GM18951 (cell line): ENCODE measurements around the gene FLNC.

Experiments used
- POLR2A ChIP-seq: IDR thresholded peaks from 4 replicates; pipeline ENCODE4 v1.6.1; 2011; ENCODE audit warnings: mild to moderate bottlenecking; ENCODE audit not compliant: insufficient read length, insufficient read depth; ENCODE audit errors: extremely low read depth
- in situ Hi-C: fragments of 300-500 bp; cut with MboI; formaldehyde crosslinking; loops from one replicate; pipeline ENCODE4 v1.12.0; 2022; ENCODE audit warnings: low sequenced_read_pairs, mixed read lengths, inconsistent platforms; ENCODE audit not compliant: unreplicated experiment

The FLNC gene

DNA sequence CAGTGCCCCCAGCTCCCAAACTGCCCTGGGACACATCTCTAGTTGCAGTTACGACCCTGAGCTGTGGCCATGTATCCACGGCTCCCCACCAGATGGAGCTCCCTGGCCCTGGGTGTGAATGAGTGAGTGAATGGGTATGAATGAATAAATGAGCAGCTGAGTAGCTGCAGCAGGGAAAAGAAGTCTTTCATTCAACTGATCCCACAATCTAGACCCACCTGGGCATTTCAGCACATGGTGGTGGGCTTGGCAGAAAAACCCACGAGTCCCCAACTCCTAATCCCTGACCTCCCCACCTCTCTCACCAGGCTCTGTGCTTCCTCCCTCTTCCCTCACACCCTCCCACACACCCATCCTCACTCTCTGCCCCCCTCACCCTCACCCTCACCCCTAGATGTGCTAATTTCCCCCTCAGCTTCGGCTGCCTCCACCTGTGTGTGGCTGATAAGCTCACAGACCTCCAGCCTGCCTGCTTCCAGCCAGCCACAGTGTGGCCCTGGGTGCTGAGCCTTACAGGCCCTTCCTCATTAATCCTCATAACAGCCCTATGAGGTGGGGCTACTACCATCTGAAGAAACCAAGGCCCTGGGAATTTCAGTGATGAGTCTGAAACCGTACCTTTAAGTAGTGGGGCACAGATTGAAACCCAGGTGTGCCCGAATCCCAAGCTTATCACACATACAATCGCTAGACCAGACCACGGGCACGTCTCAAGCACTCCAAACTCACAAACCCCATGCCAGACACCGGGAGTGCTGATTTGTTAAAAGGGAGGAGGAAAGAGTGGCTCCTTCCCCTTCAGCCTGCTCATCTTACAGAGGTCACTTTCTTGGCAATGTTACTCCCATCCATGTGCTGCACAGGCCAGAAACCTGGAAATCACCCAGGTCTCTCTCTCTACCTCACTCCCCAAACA is 30.2 kb downstream of the FLNC start:
- TF ChIP-seq POLR2A: no peak
- in situ Hi-C loops: no loop called here

DNA sequence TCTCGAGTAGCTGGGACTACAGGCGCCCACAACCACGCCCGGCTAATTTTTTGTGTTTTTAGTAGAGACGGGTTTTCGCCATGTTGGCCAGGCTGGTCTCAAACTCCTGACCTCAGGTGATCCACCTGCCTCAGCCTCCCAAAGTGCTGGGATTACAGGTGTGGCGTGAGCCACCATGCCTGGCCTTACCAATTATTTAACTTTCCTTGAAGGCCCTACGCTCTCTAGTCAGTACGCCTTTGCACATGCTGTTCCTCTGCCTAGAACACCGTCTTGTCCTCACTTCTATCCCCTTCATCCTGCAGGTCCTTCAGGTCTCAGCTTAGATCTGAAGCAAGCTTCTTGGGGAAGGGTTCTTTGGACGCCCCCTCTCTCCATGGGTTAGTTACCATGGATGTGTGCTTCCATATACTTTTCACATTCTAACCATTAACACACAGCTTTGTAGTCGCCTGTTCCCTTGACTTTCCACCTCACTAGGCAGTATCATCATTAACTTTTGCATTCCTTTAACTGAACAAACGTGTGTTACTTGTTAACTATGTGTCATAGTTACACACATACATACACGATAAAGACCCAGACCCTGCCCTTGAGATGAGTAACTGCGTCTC is 31.9 kb downstream of the FLNC start:
- no peak for TF ChIP-seq POLR2A

DNA sequence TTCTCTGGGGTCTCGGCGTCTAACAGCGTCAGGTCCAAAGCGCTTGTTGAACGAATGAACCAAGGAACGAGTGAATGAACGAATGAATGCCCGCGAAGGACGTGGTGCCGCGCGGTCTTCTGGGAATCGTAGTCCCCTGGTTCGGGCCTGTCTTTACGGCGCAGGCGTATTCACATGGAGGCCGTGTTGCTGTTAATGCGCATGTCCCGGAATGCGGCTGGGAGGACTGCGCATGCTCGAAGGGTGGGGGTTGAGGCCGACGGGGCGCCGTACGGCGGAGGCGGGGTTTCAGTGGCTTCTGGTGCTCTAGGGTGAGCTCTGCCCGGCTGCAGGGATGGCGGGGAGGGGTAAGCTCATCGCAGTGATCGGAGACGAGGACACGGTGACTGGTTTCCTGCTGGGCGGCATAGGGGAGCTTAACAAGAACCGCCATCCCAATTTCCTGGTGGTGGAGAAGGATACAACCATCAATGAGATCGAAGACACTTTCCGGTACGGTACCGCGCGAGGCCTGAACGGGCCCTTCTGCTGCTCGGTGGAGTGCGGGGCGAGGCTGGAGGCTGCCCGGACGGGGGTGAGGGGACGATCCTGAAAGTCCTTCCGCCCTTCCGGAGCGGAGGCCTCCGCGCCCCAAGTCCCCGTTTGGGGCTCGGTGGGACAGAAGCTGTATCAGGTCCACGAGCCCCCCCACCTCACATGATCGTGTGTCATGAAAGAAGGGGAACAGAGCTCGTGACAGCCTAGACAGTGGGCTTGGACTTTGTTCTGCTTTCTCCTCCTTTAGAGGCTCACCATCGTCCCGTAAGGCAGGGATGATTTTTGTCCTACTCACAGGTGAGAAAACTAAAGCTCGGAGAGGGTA is 32.6 kb downstream of the FLNC start, which contains the start of gene ATP6V1F:
TSS of gene ATP6V1F (plus strand) at position 286 of the 862 bp plus-strand sequence. CDS start at position 335, 49 bp downstream.
- in situ Hi-C loops: no loop called here
- TF ChIP-seq POLR2A: peak; percentile 86

More for the DNA sequence above, 31.9 kb downstream of the FLNC start:
- in situ Hi-C loops: no loop called here

DNA sequence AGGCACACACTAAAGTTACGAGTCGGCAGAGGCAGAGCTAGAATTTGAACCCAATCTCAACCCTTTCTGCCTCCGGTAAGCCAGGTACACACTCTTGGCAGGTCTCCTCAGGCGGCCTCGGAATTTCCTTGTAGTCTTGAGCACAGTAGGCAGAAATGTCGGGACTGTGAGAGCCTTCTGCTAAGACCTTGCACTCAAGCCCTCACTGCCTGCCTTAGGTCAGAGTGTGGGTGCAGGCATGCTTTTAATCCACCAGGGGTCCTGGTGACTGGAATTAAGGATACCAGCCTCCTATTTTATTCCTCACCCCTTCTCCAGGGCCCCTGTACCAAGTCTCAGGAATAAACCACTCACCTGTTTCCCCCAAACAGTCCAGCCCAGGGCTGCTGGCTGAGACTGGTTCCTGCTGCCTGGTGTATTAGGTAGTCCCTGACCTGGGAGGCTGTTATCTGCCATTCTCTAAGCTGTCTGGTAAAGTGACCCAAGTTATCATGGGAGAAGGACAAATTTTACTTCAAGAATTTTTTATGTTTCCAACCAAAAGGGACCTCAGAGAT is 33.3 kb downstream of the FLNC start:
- TF ChIP-seq POLR2A: no peak
- in situ Hi-C loops: no loop called here

DNA sequence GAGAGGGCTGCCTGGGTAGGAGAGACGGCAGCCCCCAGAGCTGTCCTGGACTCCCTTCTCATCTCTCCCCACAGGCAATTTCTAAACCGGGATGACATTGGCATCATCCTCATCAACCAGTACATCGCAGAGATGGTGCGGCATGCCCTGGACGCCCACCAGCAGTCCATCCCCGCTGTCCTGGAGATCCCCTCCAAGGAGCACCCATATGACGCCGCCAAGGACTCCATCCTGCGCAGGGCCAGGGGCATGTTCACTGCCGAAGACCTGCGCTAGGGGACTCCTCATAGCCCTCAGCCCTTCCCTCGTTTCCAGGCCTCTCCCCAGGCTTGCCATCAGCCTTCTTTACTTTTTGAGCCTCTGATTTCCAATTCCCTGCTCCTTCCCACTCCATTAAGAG is 35.1 kb downstream of the FLNC start:
- in situ Hi-C loops: no loop called here
- TF ChIP-seq POLR2A: no peak

DNA sequence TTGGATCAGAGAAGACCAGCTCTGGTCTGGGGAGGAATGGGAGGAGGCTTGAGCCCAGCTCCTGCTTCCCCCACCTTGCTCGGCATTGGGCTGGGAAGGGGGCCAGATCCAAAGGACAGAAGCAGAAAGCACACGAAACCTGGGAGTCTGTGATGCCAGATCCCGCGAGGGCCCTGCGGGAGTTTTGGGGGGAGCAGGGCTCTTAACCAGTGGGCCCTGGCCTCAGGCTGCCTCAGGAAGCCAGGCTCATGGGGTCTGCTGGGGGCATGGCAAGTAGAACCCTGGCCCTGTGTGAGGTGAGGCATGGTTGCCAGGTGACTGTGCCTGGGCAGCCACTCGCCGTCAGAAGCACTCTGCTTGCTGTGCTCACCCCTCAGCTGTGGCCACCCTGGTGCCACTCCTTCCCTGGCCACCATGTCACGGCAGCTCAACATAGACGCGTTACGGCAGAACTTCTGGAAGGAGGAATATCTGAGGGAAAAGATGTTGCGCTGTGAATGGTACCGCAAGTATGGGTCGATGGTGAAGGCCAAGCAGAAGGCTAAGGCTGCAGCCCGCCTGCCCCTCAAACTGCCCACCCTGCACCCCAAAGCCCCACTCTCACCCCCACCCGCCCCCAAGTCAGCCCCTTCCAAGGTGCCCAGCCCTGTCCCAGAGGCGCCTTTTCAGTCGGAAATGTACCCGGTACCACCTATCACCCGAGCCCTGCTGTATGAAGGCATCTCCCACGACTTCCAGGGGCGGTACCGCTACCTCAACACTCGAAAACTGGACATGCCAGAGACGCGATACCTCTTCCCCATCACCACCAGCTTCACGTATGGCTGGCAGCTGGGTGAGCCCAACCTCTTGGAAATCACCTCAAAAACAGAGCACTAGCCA is 36.0 kb downstream of the FLNC start:
- in situ Hi-C loops: no loop called here
- TF ChIP-seq POLR2A: no peak

DNA sequence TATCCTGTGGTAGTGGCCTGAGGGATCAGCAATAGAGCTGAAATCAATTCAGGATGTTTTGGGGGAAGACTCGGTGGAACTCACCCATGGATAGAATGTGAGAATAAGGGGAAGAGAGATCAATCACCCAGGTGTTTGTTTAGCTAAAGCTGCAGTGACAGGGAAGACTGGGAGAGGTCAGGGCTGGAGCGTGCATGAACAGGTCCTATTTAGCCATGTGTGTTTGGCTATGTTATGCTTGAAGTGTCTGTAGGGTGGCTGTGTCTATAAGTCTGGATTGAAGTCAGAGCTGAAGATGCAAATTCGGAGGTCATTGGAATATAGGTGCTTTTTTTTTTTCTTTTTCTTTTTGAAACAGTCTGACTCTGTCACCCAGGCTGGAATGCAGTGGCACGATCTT is 37.0 kb downstream of the FLNC start:
- TF ChIP-seq POLR2A: no peak
- in situ Hi-C loops: no loop called here

DNA sequence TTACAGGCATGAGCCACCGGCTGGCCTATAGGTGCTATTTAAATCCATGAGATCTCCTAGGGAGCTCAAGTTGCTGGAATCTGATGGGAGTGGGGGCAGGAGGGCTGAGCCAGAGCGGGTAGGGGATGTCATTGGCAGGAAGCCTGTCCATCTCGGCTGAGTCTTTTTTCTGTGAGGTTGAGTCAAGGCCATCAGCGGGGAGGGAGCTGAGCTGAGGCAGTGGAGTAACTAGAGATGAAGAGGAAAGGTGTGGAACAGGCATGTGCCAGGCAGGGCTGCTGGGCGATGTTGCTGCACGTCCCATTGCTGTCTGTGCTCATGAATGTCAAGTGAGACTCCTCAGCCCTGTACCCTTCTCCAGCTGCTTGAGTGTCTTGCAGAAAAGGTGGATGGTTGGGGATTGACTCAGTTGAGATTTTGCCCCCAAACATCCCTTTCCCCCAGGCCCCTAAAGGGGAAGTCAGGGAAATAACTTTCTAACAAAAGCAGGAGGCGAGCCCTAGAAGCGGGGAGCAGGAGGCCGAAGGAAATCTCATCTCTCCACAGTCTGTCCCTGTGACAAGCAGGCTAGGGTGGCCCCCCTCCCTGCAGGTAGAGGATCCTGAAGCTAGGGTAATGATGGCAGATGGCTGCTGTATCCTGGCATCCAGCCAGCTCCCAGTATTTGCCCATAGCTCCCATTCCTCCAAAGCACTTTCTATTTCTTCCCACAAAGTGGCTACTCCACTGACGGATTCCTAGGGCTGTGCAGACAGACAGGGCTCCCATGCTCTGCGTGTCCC is 37.8 kb downstream of the FLNC start:
- in situ Hi-C loops: no loop called here
- TF ChIP-seq POLR2A: no peak

DNA sequence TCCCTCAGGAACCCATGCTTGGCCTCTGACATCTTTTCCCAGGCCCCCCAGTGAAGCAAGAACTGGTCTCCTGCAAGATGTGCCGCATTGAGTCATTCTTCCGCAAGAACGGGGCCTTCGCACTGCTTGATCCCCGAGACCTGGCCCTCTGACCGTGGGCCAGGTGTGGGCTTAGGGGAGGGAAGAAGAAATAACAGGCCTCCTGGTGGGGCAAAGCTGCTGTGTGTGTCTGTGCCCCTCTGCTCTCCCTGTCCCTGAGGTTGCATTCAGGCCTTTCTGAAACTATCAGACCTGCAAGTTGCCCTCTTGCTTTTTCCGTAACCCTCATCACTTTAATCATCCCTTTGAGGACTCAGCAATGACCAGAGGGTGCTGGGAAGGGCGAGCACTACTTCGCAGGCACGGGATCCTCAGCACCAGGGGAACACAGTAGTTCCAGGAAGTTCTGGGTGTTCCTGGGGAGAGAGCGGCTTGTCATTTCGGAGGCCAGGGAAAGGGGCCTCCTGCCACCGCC is 38.5 kb downstream of the FLNC start:
- in situ Hi-C loops: no loop called here
- no peak for TF ChIP-seq POLR2A

DNA sequence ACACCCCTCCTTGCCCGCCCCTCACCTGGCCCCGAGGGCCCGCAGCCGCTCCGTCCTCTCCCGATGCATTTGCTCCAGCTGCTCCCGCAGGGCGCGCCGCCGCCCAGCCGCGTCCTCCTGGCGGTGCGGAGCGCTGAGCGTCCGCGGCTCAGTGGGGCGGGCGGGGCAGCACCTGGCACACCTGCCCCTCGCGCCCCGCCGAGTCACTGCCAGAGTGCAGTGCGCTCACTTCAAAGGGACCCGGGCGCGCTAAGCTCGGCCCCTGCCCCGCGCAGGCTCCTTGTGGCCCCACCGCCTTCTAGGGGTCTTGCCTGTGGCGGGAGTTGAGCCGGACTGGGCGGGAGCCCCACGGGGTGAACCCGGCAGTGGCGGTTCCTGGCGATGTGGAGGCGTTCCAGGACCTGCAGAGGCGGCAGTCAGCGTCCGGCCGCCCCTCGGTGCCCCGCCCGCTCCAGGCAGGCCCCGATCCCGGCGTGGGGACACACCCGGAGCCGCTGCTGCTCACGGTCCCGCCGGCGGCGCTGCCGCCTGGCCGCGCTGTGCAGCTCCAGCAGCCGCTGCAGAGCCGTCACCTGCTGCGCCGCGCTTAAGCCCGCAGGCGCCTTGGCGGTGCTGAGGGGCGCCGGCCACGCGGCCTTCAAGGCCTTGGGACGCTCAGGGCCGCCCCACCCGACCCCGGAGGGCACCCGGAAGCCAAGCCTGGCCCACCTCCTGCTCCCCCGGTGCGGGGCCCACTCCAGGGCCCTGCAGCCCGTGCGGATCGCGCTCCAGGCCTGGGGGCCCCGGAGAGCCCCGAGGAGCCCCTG is 39.1 kb downstream of the FLNC start:
- no peak for TF ChIP-seq POLR2A
- in situ Hi-C loops: no loop called here
